ENCODE measurements around the gene STK16.
"Not testable (repeated sequence)": the region's sequence is repeated elsewhere in the genome, so short reads cannot be mapped to it uniquely, and the experiment has no call there.

Gene STK16

DNA sequence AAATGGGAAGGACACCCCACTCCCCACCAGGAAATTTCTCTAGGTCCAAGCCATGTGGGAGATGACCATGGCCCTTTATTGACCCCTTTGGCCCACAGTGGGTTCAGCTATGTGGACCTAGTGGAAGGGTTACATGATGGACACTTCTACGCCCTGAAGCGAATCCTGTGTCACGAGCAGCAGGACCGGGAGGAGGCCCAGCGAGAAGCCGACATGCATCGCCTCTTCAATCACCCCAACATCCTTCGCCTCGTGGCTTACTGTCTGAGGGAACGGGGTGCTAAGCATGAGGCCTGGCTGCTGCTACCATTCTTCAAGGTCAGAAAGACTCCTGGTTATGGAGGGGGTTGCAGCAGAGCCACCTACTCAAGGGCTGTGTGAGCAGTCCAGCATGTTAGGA lies 1.3 kb downstream of the STK16 start:
- no peak for DNase-seq

DNA sequence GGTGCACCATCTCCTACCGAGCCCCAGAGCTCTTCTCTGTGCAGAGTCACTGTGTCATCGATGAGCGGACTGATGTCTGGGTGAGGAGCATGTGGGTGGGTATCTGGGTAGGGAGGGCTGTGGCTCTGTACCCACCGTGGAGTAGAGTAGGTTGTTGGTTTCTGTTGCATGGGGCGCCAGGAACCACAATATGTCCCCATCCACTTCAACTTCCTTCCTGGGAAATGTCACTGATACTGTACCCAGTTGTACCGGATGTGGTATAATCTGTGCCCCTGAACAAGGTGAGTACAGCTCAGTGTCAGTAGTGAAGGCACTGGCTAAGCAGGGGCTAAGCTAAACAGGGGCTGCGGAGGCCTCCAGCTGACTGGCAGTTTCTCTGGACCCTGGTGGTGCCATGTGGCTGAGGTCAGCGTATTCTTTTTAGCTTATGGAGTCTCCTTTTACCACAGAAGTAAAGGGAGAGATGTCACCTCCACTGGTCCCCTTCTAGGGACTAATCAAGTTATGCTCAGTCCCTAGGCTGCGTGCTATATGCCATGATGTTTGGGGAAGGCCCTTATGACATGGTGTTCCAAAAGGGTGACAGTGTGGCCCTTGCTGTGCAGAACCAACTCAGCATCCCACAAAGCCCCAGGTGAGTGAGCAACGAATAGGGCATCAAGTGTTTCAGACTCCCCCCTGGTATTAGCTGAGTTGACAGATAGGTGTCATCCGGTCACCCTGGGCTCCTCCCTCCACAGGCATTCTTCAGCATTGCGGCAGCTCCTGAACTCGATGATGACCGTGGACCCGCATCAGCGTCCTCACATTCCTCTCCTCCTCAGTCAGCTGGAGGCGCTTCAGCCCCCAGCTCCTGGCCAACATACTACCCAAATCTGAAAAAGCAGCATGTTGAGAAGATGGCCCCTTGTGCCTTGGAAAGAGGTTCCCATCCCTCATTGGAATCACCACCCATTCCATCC lies 2.7 kb downstream of the STK16 start:
- DNase-seq = no peak

DNA sequence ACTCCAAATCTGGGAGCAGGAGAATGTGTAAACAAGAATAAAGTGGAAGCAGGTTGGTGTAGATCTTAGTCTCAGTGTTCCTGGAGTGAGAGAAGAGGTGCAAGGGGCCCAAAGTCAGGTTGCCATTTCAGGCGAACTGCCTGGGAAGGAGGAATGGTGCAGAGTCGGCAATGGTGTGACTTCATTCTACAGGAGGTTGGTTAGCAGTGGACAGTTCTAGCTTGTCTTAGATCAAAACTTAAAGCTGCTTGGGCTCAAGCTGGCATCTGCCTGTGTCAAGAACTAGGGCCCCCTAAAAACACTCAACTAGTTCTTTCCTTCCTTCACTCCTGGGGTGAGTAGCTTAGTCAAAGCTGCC lies 3.5 kb downstream of the STK16 start:
- no peak for DNase-seq

- DNase-seq = peak in 1 of 2 experiments; percentile 12
These were observed 4.1 kb downstream of the STK16 start for GRCh38 chr2:219249203-219249980.

- DNase-seq = no peak
These were observed 4.9 kb downstream of the STK16 start for GRCh38 chr2:219250049-219250781.

- no peak for DNase-seq
These were observed 6.4 kb downstream of the STK16 start for GRCh38 chr2:219251656-219252055.

- DNase-seq = no peak
These were observed 6.8 kb downstream of the STK16 start for GRCh38 chr2:219252084-219252483.

DNA sequence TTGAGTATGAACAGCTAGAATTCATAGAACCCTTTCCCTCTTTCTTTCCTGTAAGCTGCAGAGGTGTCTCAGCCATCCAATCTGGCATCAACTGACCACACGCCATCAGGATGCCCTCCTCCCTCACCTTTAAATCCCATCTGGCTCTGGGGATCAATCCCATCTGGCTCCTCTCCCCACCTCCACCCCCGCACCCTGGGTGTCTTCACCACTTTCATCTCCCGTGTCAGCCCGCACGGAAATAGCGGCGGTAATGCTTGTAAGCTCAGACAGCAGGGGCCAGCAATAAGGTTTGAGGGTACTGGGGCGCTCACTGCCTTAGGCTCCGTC lies 7.3 kb downstream of the STK16 start:
- no peak for DNase-seq

GRCh38 chr2:219252900-219253752 lies 7.8 kb downstream of the STK16 start, which contains the start of gene TUBA4B:
Gene TUBA4B (plus strand): TSS chr2:219253243. CDS start chr2:219253408, 165 bp downstream.
- DNase-seq = no peak

GRCh38 chr2:219253753-219254589 lies 8.7 kb downstream of the STK16 start, which contains the start of gene TUBA4A:
Gene TUBA4A (minus strand): TSS chr2:219253918. CDS start chr2:219253858, 60 bp downstream.
- DNase-seq = peak; percentile 11 to 59

DNA sequence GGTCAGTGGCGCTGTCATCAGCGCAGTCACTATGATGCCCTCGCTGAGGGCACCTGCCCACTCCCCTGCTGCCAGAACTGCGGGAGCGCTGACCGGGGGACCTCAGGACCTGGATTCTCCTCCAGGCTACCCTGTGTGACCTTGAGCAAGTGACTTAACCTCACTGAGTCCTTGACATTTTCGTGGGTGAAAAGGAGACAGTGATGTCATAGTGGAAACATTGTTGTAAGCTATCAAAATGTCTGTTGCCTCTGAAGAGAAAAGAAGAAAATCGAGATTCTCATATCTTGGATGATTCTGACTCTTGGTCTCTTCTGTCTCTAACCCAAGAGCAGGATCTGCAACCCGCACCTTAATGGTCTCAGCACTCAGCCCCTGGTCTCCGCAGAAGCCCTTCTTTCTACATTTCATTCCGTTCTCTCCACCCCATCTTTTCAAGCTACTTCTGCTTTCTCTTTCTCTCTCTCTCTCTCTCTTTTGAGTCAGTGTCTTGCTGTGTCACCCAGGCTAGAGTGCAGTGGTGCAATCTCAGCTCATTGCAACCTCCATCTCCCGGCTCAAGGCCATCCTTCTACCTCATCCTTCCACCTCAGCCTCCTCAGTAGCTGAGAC lies 9.4 kb downstream of the STK16 start:
- no peak for DNase-seq

- DNase-seq = not testable (repeated sequence)
These were observed 13.7 kb downstream of the STK16 start for GRCh38 chr2:219258942-219259341.

DNA sequence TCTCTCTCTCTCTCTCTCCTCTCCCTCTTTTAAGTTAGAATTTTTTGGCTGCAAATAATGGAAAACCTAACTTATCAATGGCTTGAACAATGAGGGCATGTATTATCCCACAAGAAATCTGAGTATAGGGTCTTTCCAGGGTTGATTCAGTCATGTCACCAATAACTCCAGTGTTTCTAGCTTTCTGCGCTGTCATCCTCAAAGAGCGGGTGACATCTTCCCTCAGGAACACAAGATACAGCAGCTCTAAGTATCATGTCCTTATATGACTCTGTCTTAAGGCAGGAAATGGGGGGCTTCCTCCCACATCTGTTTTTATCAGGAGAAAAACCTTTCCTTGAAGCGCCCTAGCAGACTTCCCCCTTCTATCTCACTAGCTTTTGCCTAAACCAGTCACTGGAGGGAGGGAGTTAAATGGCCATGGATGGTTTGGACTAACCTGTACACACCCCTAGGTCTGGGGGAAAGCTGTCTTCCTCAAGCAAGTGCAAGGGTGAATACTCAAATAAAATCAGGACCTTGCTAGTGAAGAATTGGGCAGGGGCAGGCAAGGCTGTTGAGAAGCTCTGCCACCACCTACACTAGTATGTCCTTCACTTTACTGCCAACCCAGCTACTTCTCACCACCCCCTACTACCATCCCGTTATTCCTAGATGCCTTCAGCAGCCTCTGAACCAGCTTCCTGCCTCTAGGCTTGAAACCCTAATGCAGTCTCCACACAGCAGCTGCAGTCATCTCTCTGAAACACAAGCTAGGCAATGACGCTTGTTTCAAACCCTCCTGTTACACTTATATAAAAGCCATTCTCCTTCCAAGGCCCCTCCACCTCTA lies 16.0 kb downstream of the STK16 start:
- DNase-seq = no peak

DNA sequence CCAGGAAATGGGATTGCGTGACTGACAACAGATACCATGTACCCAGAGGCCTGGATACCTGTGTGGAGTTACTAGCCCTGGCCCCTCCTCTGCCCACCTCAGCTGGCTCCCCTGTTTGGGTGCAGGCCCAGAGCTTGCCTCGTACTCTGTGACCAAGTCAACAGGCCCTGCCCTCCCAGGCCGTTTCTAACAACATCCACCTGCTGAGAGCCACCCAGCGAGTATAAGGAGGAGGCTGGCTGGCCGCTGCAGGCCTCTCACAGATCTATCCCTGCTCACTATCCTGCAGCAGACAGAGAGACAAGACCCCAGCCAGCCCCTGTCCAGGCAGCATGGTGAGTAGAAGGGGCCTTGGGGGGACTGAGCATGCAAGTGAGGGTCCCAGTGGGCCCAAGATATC lies 21.0 kb downstream of the STK16 start:
- DNase-seq = no peak

DNA sequence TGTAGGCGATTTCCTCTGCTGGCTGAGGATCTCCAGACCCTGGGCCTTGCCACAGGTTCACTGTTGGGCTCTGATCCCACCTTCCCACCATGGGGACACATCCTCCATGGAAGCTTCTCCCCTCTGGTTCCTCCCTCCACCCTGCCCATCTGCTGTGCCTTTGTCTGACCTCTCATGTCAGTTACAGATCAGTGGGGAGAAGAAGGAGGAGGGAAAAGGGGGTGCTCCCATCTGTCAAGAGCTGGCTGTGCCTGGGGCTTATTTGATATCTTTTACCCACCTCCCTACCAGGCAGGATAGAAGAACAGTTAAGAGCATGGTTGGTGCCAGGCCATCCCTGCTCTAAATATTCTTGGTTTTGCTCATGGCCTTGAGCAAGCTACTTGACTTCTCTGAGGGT lies 21.6 kb downstream of the STK16 start:
- no peak for DNase-seq

DNA sequence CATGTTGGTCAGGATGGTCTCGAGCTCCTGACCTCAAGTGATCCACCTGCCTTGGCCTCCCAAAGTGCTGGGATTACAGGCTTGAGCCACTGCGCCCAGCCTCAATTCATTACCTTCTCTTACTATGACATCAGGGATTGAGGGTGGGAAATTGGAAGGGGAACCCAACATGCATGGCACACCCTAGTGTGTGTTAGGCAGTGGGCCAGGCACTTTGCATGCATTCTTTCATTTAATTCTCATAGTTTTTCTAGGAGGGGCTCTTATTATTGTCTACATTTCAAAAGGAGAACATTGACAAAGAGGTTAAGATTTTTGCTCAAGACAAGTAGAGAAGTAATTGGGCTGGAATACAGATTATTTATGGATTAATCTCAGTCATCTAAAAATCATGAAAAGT lies 23.0 kb downstream of the STK16 start:
- no peak for DNase-seq

DNA sequence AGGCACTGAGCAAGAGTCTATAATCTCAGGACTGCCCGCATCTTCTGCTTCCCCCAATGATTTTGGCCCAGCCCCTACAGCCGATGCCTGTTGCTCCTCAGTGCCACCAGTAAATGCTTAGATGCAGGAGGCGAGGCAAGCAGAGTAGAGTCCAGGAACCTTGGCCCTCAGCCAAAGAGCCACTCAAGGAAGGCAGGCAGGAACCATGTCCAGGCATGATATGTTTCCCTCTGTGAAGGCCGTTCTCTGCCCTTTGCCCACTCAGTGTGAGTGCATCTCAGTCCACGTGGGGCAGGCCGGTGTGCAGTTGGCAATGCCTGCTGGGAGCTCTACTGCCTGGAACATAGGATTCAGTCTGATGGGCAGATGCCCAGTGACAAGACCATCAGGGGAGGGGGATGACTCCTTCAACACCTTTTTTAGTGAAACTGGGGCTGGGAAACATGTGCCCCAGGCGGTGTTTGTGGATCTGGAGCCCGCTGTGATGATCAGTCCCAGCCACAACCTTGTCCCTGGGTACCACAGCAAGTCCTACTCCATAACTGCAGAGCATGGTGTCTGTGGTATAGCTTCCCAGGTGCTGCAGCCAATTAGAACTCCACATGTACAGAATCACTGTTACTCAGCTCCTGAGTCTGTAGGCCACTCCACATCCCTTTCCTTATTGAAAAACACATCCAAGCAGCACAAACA lies 24.2 kb downstream of the STK16 start:
- no peak for DNase-seq

- no peak for DNase-seq
These were observed 24.7 kb downstream of the STK16 start for GRCh38 chr2:219270055-219270372.

DNA sequence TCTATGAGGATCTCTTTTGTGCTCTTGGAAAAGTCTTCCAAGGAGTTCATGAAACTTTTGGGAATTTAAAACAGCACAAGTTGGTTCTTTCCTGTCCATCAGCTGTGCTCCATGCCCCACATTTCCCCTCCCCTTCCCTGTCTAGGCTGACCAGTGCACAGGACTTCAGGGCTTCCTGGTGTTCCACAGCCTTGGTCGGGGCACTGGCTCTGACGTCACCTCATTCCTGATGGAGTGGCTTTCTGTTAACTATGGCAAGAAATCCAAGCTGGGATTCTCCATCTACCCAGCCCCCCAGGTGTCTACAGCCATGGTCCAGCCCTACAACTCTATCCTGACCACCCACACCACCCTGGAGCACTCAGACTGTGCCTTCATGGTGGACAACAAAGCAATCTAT lies 25.7 kb downstream of the STK16 start:
- no peak for DNase-seq

All from SW 1271 (cell line).